GM21367 (cell line): ENCODE measurements around the gene LRRC1.
"Not testable (repeated sequence)": the region's sequence is repeated elsewhere in the genome, so short reads cannot be mapped to it uniquely, and the experiment has no call there.

Experiments
- ATAC-seq: cut with Tn5 transposase; IDR thresholded peaks from one replicate; pipeline ENCODE4 v1.9.1; 2021; ENCODE audit not compliant: unreplicated experiment

The LRRC1 gene

GRCh38 chr6:53794720-53795339 lies at the start of gene LRRC1:
Gene LRRC1 (plus strand): TSS chr6:53795005. CDS start chr6:53795257, 252 bp downstream.
- peak; percentile 55 for ATAC-seq

DNA sequence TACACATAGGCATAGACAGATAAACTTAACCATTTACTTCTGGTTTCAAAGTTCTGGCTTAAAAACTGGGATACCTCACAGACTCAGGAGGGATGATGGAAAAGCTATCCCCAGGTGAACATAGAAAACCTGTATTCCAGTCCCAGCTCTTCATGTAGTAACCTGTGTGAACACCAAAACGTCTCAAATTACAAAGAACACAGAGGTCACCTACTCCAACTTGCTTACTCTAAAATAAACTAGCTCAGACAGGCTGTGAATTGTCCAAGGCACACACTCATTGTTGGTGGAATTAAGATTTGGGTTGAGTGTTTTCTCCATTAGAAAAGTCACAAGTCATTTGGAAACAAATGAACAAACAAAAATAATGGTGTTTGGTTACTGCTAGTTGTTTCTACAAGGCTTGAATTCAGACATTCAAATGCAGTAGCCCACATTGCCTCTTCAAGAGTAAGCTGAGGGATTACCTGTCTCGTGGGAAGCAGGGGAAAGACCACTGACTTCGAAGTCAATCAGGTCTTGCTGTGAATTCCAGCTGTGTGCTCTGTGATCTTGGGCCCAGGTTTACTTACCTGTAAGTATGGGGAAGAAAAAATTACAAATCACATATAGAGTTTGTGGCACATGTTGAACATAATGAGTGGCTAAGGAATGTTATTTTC lies 48.2 kb upstream of the LRRC1 start:
- no peak for ATAC-seq

DNA sequence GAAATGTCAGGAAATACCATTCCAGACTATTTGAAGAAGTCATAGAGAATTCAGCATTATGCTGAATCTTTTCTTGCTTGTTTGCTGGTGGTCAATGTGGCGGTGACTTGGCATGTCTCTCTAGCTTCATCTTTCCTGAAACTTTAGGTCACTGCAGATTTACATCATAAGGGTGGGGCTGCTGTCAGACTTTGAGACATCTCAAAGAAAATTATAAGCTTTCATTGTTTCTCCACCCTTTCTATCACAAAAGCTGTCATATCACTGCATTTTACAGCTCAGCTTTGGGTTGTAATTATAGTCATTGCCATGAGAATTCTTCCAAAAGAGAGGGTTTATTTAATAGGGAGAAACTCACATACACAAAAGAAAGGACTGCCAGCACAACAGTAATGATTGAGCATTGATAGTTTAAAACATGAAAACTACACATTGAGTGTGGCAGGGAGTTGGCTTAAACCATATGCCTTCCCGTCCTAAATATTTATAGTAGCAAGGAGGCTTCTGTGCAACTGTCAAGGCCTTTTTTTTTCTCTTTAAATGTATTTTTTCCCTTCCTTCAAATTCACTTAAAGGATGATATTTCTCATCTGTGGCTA lies 44.7 kb upstream of the LRRC1 start:
- no peak for ATAC-seq

DNA sequence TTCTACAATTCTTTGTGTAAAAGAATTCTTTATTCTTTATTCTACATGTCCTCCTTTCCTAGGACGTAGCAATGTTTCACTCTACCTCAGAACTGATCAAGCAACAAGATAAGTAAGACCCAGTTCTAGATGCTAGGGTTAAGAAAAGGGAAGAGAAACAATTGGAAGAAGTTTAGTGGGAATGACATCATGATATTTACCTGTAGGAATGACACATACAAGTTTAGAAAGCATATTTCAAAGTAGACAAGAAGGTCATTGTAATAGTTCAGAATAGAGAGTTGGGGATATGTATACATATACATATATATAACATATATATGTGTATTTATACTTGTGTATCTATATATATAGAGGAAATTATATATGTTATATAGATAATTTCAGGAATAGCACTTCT lies 43.4 kb upstream of the LRRC1 start:
- ATAC-seq, result no peak

DNA sequence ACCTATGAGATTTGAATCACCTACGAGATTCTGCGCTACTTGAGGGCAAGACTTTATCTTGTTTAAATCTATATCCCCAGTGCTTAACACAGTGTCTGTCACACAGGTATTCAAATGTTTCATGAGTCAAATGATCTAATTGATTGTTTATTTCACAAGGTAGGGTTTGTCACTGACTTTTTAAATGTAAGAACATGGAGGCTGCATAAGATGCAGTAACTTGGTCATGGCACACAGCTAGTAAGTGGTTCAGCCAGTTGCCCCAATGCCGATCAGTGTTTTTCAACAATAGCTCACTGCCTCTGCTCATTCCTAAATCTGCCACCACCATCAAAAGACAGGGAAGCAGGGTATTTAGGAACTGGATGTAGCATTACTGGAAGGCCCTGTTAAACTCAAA lies 42.4 kb upstream of the LRRC1 start:
- ATAC-seq, result no peak

DNA sequence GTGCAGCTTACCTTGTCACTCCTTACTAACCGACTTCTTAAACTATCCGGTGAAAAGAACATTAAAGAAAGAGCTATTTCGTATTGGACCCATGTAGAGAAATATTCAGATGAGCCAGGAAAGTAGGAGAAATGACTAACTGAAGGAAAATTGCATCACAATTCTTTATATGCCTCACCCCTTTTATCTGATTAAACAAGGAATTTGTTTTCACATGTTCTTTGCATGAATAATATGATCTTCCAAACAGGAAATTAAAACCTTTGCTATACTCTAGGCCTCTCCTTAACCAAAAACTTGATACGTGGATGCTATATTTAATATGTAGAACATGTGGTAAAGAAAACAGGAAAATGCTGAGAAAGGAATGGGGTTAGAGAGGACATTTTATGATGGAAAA lies 41.9 kb upstream of the LRRC1 start:
- ATAC-seq, result no peak

DNA sequence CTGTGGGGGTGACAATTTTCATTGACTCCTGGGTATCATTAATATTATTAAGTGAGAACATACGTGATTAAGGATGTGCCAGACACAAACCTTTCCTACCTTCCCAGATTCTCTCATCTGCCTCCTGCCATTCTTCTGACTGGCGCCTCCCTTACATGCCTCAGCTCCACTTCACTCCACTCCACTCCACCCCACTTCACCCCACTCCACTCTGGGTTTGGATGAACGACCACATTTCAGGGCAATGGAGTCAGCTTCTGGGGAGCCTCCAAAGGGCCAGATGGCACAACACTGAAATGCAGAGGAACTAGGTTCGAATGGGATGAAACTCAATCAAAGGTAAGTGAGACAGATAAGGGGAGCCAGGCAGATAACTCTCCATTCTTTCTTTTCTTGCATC lies 40.5 kb upstream of the LRRC1 start:
- no peak for ATAC-seq

- no peak for ATAC-seq
These were observed 38.4 kb upstream of the LRRC1 start for GRCh38 chr6:53756396-53756795.

DNA sequence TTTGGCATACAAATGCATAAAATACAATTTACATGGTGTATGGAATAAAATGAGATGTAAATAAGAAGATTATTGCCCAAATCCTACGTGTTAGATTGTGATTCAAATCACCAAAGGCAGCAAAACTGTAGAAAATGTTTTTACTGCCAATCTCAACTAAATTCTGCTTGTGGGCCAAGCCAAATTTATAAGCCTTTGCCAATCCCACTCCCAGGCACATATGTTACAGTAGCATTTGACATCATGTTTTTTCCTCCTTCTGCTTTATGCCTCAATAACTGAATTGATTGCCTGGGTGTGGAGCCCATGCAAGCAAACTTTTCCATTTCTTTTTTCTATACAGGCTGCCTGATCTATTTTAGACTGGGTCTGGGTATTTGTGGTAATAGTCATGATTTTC lies 36.3 kb upstream of the LRRC1 start:
- ATAC-seq, result no peak

DNA sequence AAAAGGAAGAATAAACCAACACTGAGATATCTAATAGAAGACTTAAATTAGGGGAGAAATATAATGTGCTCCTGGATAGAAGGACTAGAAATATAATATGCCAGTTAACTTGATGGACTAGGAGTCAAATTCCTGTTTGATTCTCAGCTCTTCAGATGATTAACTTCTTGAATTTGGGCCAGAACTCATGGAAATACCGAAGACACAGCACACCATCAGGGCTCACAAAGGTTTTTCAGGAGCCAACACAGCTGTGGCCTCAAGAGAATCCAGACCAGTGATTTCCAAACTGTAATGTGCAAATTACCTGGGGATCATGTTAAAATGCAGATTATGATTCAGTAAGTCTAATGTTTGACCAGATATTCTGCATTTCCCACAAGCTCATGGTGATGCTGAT lies 33.8 kb upstream of the LRRC1 start:
- no peak for ATAC-seq

DNA sequence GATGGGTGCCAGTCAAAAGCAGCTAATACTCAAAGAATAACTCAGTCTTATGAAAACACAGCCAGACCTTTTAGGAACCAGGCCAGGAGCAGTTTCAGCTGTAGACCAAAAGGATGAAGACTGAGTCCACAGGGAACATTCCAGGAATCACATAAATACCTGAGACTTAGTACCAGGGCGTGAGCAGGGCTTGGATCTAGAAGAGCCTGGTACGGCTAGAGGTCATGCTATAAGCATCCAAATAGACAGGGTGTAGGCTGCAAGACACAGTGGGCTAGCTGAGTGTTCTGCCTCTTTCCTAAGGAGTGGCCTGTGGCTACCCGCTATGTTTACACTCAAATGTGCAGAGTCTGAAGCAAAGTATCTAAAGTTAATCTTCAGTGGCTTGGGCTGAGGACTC lies 29.5 kb upstream of the LRRC1 start:
- no peak for ATAC-seq

DNA sequence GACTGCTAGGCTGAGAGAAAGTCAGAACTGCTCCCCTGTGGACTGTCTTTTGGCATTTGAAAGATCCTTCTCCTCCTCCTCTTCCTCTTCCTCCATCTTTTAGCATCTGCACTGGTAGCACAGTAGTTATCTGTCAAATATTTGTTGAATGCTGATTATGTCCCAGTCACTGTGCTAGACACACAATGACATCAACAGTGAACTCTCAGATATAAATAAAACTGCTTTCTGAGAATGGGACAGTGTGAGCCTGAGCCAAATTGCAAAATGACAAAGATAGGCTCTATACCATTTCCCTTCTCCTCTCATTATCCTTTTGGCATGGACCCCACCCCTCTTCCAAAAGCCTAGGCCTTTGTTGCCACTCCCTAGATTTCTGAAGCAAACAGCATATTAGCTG lies 27.9 kb upstream of the LRRC1 start:
- ATAC-seq, result no peak

DNA sequence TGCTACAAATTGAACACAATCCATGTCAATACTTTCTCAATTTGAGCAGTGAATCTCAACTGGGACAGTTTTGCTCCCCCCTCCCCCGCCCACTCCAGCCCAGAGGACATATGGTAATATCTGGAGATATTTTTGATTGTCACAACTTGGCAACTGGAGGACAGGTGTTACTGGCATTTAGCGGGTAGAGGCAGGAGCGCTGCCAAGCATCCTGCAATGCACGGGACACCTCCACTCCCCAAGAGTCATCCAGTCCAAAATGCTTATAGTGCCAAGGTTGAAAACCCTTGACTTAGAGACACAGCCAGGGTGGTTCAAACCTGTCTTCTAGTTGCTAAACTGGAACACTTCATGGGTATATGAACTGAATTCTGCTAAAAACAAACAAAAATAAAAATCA lies 26.9 kb upstream of the LRRC1 start:
- ATAC-seq, result no peak

DNA sequence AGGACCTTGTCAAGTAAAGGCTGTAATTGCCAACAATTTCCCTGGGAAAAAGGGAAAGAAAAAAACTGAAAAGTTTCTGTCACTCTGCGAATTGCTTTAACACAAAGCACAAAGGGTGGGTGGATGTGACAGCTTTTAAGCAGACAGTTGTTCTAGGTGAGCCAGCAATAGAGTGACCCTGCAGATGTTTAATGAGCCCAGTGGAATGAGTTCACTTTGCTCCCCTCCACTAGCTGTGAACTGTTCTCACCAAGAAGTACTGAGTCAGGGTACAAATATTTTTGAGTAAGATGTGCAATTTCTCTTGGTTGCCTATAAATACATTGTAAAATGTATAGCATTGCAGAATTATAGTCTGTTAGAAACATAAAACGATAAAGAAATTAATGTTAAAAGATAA lies 26.2 kb upstream of the LRRC1 start:
- ATAC-seq, result no peak

DNA sequence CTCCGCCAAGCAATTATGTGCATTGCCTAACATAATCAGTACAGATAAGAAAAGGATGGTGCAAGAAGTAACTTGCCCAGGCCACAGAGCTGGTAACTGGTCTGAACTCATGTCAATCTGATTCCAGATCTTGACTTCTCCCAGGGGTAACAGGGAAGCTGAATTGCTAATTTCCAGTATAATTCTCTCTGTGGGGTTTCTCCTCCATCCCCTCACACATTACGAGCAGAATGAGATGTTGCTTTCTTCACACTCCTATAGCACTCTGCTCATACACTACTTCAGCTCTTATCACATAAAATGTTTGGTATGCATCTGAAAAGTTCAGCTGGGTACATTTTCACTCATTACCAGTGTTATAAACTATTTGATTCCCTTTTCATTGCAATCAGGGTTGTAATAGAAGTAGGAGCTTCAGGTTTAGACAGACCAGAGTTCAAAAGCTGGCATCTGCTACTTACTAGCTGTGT lies 24.0 kb upstream of the LRRC1 start:
- ATAC-seq, result no peak

GRCh38 chr6:53771785-53772624 lies 22.8 kb upstream of the LRRC1 start:
- ATAC-seq, result no peak

GRCh38 chr6:53773044-53773696 lies 21.6 kb upstream of the LRRC1 start:
- ATAC-seq, result no peak

DNA sequence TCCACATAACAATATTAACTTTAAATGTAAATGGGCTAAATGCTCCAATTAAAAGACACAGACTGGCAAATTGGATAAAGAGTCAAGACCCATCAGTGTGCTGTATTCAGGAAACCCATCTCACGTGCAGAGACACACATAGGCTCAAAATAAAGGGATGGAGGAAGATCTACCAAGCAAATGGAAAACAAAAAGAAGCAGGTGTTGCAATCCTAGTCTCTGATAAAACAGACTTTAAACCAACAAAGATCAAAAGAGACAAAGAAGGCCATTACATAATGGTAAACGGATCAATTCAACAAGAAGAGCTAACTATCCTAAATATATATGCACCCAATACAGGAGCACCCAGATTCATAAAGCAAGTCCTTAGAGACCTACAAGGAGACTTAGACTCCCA lies 18.7 kb upstream of the LRRC1 start:
- not testable (repeated sequence) for ATAC-seq

- ATAC-seq, result not testable (repeated sequence)
These were observed 9.8 kb upstream of the LRRC1 start for GRCh38 chr6:53784991-53785390.

GRCh38 chr6:53786832-53787231 lies 8.0 kb upstream of the LRRC1 start:
- ATAC-seq, result no peak

DNA sequence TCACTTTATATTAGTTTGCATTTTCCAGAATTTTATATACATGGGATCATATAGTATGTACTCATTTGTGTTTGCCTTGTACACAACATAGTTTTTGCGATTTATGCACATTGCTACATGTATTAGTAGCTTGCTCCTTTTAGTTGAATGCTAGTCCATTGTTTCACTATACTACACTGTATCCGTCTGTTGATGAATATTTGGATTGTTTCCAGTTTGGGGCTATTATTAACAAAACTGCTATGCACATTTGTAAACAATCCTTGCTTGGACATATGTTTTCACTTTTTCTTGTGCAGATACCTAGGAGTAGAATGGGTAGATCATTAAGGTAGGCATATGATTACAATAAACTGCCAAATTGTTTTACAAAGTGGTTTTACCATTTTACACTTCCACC lies 3.9 kb upstream of the LRRC1 start:
- no peak for ATAC-seq
